ENCODE measurements around the gene EVX1.

EVX1 gene

DNA sequence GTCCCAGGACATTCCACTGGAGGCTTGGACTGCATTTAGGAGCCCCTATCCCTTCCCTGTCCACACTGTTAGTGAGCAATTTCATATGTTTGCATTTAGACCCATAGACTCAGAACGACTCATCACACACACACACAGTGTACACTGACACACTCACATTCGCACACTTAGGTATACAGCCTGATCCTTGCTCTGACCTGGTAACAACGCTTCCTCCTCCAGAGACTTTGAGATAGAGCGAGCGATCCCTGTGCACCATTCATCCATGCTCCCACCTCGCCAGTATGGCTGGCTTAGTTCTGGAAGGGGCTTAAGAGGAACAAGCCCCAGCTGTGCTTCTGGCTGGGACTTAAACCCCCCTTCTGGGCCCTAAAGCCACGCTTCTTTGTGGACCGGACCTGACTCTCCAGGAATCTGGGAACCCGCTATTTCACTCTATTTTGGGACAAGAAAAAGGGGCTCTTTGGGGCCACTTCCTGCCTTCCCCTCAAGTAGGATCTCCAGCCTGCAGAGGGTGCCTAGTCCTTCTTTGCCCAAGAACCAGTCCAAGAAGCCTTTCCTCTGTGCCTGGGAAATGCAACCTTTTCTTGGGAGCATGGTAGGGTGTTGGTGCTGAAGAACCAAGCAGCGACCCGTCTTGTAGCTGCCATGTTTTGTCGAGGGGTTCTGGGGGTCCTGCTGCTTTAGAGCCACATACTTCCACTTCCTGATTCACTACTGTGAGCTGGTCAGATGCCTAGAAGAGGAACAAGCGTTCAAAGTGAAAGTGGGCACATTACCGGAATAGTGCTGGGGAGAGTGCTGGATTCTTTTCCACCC, 41.6 kb upstream of the EVX1 start:
- TF ChIP-seq SP1 (IDR thresholded peaks at IDR 0.05) (no peak), FOXA1 (IDR thresholded peaks at IDR 0.05) (no peak), FOXK2 (IDR thresholded peaks at IDR 0.05) (no peak), NFRKB (IDR thresholded peaks at IDR 0.05) (no peak), L3MBTL2 (conservative IDR thresholded peaks at IDR 0.05) (no peak), ZNF384 (IDR thresholded peaks at IDR 0.05) (no peak), ARNT (IDR thresholded peaks at IDR 0.05) (no peak), TARDBP (IDR thresholded peaks at IDR 0.05) (no peak), CTBP1 (IDR thresholded peaks at IDR 0.05; ENCODE audit: borderline replicate concordance) (no peak), ELF4 (IDR thresholded peaks at IDR 0.05) (no peak)
- TF ChIP-seq, protein P1, sequence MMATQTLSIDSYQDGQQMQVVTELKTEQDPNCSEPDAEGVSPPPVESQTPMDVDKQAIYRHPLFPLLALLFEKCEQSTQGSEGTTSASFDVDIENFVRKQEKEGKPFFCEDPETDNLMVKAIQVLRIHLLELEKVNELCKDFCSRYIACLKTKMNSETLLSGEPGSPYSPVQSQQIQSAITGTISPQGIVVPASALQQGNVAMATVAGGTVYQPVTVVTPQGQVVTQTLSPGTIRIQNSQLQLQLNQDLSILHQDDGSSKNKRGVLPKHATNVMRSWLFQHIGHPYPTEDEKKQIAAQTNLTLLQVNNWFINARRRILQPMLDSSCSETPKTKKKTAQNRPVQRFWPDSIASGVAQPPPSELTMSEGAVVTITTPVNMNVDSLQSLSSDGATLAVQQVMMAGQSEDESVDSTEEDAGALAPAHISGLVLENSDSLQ (IDR thresholded peaks at IDR 0.05) = no peak
- no peak for DNase-seq (ENCODE audit: extremely low spot score)
- ChIA-PET CTCF (interaction anchor here (1.0 to 1.3 kb wide), 3 partner anchors 9 to 21 kb away, joined by 3 to 4 read pairs (median 3); partner anchors contain the start of gene HOXA11), POLR2A (interaction anchor here (1.0 to 4.8 kb wide), 3 partner anchors 8 to 14 kb away, joined by 4 to 48 read pairs (median 5); partner anchors contain the start of gene HOXA11)

DNA sequence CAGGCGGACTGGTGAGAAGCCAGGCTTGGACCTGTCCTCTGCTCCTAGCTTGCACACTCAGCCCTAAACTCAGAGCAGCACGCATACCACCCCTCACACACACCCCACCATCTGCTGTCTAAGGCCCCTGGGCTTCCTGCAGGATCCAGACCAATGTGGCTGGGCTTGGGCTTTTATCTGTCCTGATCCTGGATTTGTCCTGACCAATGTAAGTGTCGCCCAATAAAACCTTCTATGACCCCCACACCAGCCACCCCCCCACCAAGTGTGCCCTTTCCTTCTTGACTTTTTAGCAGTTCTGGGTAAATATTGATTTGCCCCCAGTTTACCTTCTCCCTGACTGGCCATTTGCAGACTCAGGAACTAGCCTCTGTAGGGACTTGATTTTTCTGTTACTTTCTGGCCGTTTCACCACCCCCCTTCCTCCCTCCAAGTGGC, 41.0 kb upstream of the EVX1 start:
- ChIA-PET POLR2A (interaction anchor here (4.8 kb wide), 1 partner anchor 14 kb away, joined by 48 read pairs; the partner anchor contains the start of gene HOXA11), CTCF (no interaction called here)
- no peak for TF ChIP-seq FOXK2 (IDR thresholded peaks at IDR 0.05)
- no peak for TF ChIP-seq FOXA1 (IDR thresholded peaks at IDR 0.05)
- TF ChIP-seq HDGF (IDR thresholded peaks at IDR 0.05; ENCODE audit: borderline replicate concordance) = no peak
- TF ChIP-seq NFRKB (IDR thresholded peaks at IDR 0.05) = no peak
- TF ChIP-seq ARNT (IDR thresholded peaks at IDR 0.05) = no peak
- no peak for TF ChIP-seq LEF1 (IDR thresholded peaks at IDR 0.05; ENCODE audit: borderline replicate concordance)
- TF ChIP-seq BHLHE40 (IDR thresholded peaks at IDR 0.05; ENCODE audit: borderline replicate concordance) = no peak
- TF ChIP-seq CTBP1 (IDR thresholded peaks at IDR 0.05; ENCODE audit: borderline replicate concordance) = no peak
- TF ChIP-seq, protein P1 (IDR thresholded peaks at IDR 0.05) = no peak

DNA sequence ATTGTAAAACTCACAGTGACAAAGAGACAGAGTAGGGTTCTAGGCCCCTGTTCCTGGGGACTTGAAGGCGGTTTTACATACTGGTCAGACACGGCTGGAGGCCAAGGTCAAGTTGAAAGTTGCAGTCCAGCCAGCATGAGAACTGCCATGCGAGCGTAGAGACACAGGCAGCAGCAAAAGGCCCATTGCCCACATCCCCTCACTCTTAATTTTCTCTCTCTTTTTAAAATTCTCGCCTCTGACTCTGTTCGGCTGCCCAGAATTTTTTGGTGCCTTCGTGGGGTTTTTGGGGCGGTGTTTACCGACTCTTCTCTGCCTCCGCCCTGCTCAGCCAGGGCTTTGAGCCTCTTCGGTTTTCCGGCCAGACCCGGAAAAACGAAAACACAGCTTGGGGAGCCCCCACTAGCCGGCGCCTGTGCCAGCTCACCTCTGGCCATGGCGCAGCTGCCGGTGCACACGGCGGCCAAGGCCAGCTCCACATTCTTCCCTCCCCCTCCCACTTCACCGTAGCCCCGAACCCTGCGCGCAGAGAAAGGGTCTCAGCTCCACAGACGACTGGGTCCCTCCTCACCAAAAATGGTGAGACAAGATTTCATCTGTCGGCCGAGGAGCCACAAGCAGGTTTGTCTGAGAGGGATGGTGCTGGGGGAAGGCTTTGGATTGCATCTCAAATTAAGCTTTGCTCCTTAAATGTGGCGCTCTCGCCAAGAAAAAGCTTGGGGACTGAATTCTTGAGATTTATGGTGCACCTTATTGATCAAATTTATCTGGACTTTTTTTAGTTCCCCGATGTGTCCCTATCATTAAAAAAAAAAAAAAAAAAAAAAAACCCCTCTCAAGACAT, 40.4 kb upstream of the EVX1 start:
- DNase-seq (ENCODE audit: extremely low spot score) = no peak
- TF ChIP-seq FOXA1 (IDR thresholded peaks at IDR 0.05) (no peak), CTBP1 (IDR thresholded peaks at IDR 0.05; ENCODE audit: borderline replicate concordance) (no peak), FOXM1 (IDR thresholded peaks at IDR 0.05; ENCODE audit: borderline replicate concordance) (no peak), HDGF (IDR thresholded peaks at IDR 0.05; ENCODE audit: borderline replicate concordance) (no peak), ELF4 (IDR thresholded peaks at IDR 0.05) (no peak), LEF1 (IDR thresholded peaks at IDR 0.05; ENCODE audit: borderline replicate concordance) (no peak), FOXK2 (IDR thresholded peaks at IDR 0.05) (no peak), SUZ12 (IDR thresholded peaks at IDR 0.05) (no peak), ARNT (IDR thresholded peaks at IDR 0.05) (no peak), NFRKB (IDR thresholded peaks at IDR 0.05) (no peak), TARDBP (IDR thresholded peaks at IDR 0.05) (no peak), L3MBTL2 (conservative IDR thresholded peaks at IDR 0.05) (no peak), BHLHE40 (IDR thresholded peaks at IDR 0.05; ENCODE audit: borderline replicate concordance) (no peak), SP1 (IDR thresholded peaks at IDR 0.05) (no peak)
- TF ChIP-seq, protein P1 (IDR thresholded peaks at IDR 0.05) = no peak
- POLR2A ChIA-PET = interaction anchor here (0.9 kb wide), 1 partner anchor 10 kb away, joined by 3 read pairs; no protein-coding TSS in a partner anchor
- CTCF ChIA-PET = no interaction called here

More for the DNA sequence above, 41.0 kb upstream of the EVX1 start:
- DNase-seq (ENCODE audit: extremely low spot score) = no peak

DNA sequence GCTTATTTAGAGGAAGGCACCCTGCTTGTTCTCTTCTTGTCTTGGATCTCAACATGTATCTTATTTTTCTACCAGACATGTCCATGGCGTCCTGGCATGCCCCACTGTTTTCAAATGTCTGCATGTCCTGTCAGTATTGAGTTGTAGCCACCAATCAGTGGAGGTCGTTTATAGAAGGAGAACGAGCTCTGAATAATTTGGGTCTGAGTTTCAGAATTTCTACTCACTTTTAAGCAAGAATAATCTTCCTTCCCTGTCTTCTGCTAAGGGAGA, 39.8 kb upstream of the EVX1 start:
- ChIA-PET POLR2A (interaction anchor here (0.9 kb wide), 1 partner anchor 9 kb away, joined by 3 read pairs; no protein-coding TSS in a partner anchor), CTCF (no interaction called here)
- TF ChIP-seq LEF1 (IDR thresholded peaks at IDR 0.05; ENCODE audit: borderline replicate concordance) (no peak), ZNF384 (IDR thresholded peaks at IDR 0.05) (no peak), ARNT (IDR thresholded peaks at IDR 0.05) (no peak), FOXK2 (IDR thresholded peaks at IDR 0.05) (no peak)
- DNase-seq (ENCODE audit: extremely low spot score) = no peak

DNA sequence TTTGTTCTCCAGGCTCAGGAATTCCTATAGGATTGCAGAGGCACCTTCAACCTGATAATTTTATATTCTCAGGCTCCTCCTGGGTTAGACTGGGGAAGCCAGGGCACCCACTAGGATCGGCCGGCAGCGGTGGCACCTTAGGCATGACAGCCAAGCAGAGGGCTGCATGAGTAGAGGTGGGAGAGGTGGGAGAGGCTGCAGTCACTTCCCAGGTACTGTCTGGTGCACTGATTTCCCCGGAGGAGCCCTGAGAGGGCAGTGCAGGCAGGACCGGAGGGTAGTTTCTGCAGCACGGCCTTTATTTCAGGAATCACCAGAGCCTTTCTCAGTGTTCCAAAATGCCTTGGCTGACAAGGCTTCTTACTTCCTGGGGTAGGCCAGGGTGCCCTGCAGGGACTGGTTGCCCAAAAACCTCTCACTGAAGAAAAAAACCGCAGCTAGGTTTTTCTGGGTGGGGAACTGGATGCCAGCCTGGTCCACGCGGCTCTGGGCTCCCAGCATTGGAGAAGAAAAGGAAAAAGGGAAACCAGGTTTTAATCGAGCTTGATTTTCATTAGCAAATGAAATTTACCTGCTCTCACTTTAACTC, 39.1 kb upstream of the EVX1 start:
- no peak for DNase-seq (ENCODE audit: extremely low spot score)
- CTCF ChIA-PET = no interaction called here
- POLR2A ChIA-PET = no interaction called here
- TF ChIP-seq SP1 (IDR thresholded peaks at IDR 0.05) (no peak), LEF1 (IDR thresholded peaks at IDR 0.05; ENCODE audit: borderline replicate concordance) (no peak), FOXM1 (IDR thresholded peaks at IDR 0.05; ENCODE audit: borderline replicate concordance) (no peak), BHLHE40 (IDR thresholded peaks at IDR 0.05; ENCODE audit: borderline replicate concordance) (no peak), FOXK2 (IDR thresholded peaks at IDR 0.05) (no peak), SUZ12 (IDR thresholded peaks at IDR 0.05) (no peak), NFRKB (IDR thresholded peaks at IDR 0.05) (no peak)
- TF ChIP-seq, protein P1 (IDR thresholded peaks at IDR 0.05) = no peak

All from HEK293T (cell line).